GM12865 (cell line): ENCODE results near the gene SYTL2.
"Not testable (repeated sequence)": the region's sequence is repeated elsewhere in the genome, so short reads cannot be mapped to it uniquely, and the experiment has no call there.

Source experiments
- DNase-seq: peaks from one replicate; pipeline ENCODE4 v3.0.0; 2010; ENCODE audit warnings: low read depth
- H3K4me3 ChIP-seq: 2 replicates; pipeline ENCODE4 v1.5.1; 2011; ENCODE audit warnings: mild to moderate bottlenecking, low read depth, low read length, control low read depth
- CTCF ChIP-seq: IDR thresholded peaks from 2 replicates; pipeline ENCODE4 v1.5.1; 2011; ENCODE audit warnings: low read length, control low read depth, low read depth, inconsistent platforms; ENCODE audit not compliant: insufficient read depth; ENCODE audit errors: missing control alignments

The SYTL2 gene

GRCh38 chr11:85664615-85665481, 146.1 kb downstream of the SYTL2 start, which contains the start of gene CREBZF:
TSS of gene CREBZF (minus strand) at chr11:85665129. CDS start at chr11:85664875, 254 bp downstream.
- peak within 1 kb of the TSS; percentile 75 for H3K4me3 ChIP-seq
- no peak for TF ChIP-seq CTCF
- DNase-seq = peak; percentile 96

GRCh38 chr11:85663753-85664614, 147.0 kb downstream of the SYTL2 start:
- TF ChIP-seq CTCF = peak; percentile 61
- peak; percentile 89 for DNase-seq
- peak overlapping the region; percentile 75 for H3K4me3 ChIP-seq

GRCh38 chr11:85663080-85663752, 147.7 kb downstream of the SYTL2 start:
- no peak for DNase-seq
- TF ChIP-seq CTCF = no peak

GRCh38 chr11:85661972-85662664, 148.8 kb downstream of the SYTL2 start:
- no peak for DNase-seq
- peak overlapping the region; percentile 75 for H3K4me3 ChIP-seq
- TF ChIP-seq CTCF = no peak

More at GRCh38 chr11:85663080-85663752, 147.7 kb downstream of the SYTL2 start:
- peak overlapping the region; percentile 75 for H3K4me3 ChIP-seq

- H3K4me3 ChIP-seq = no peak overlapping the region
- DNase-seq = no peak
- TF ChIP-seq CTCF = no peak
Measured at GRCh38 chr11:85658180-85658579, 152.8 kb downstream of the SYTL2 start.

GRCh38 chr11:85656777-85657176, 154.2 kb downstream of the SYTL2 start:
- H3K4me3 ChIP-seq = no peak overlapping the region
- TF ChIP-seq CTCF = no peak
- no peak for DNase-seq

- not testable (repeated sequence) for H3K4me3 ChIP-seq, DNase-seq
Measured at GRCh38 chr11:85654343-85654742, 156.6 kb downstream of the SYTL2 start.
